Activated CD4-positive, alpha-beta T cell treated with anti-CD3 and anti-CD28 coated beads for 24 hours (primary cell): ENCODE results near the gene HIGD1A.

ENCODE experiments used
- DNase-seq, 2 donors: peaks; one replicate each; pipeline ENCODE4 v3.0.0-alpha.2; 2020; ENCODE audit warnings: low read depth in 2 of 2

HIGD1A gene

GRCh38 chr3:42800251-42800650 is 4.0 kb downstream of the HIGD1A start:
- DNase-seq: no peak

- DNase-seq: no peak
These were observed 4.9 kb downstream of the HIGD1A start for GRCh38 chr3:42799376-42799775.

DNA sequence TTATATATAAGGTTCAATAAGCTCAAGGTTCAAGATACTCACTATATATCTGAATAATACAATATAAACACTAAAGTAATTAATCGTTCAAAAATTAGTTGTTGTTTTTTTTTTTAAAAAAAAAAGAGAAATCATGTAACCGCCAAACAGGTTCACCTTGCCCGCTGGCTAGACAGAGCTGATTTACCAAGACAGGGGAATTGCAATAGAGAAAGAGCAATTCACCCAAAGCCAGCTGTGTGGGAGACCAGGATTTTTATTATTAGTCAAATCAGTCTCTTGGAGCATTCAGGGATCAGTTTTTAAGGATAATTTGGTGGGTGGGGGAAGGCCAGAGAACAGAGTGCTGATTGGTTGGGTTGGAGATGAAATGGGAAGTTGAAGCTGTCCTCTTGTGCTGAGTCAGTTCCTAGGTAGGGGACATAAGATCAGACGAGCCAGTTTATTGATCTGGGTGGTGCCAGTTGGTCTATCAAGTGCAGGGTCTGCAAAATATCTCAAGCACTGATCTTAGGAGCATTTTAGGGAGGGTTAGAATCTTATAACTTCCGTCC is 7.9 kb downstream of the HIGD1A start:
- no peak for DNase-seq

GRCh38 chr3:42795621-42796181 is 8.6 kb downstream of the HIGD1A start:
- no peak for DNase-seq

- DNase-seq: no peak
These were observed 13.5 kb downstream of the HIGD1A start for GRCh38 chr3:42790714-42791229.

DNA sequence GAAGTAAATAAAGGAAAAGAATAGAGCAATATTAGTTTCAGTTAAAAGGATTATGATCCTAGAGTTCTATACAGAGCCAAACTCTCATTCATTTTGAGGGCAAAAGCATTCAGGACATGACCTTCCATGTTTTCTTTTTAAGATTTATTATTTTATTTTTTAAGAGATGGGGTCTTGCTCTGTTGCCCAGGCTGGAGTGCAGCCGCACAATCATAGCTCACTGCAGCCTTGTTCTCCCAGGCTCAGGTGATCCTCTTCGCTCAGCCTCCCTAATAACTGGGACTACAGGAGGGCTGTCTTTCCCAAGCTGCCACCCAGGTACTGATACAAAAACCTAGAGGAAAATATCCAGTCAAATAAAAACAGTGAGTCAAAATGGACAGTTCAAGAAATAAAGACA is 17.7 kb downstream of the HIGD1A start:
- no peak for DNase-seq

DNA sequence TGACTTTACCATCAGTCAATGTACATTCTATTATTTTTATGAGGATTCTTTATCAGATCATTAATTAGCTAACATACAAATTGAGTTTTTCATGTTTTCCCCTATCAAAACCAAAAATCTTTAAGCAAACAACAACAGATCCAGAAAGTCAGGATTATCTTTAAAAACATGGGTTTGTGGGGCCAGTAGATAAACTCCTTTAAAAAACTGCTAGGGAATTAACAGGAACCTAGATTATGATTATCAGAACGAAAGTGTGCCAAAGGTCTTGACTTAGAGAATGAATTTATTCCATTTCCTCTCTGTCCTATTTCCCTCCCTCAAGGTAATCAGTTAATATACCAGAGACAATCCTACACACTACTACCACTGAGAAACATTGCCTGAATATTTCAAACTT is 18.1 kb downstream of the HIGD1A start:
- no peak for DNase-seq

- DNase-seq: peak in 1 of 2 donors; percentile 57
These were observed 23.2 kb downstream of the HIGD1A start for GRCh38 chr3:42780892-42781700.

DNA sequence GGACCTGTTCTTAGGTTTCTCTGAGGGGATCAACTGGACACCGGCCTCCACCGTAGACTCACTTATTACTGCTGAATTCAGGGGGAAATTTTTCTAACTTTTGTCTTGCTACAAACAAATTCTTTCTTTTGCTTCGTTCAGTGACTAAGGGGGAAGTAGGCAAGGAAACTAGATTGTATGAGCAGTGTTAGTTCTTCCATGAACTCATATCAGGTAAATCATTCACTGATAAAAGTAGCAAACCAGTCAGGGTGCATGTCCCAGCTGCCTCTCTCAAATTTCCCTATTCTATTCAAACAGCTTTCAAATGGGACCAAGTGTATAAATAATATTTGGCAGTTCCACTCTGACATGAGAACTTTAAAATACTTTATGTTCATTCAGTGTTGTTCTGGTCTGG is 23.9 kb downstream of the HIGD1A start:
- DNase-seq: no peak

GRCh38 chr3:42778644-42779043 is 25.6 kb downstream of the HIGD1A start:
- no peak for DNase-seq

- DNase-seq: no peak
These were observed 30.9 kb downstream of the HIGD1A start for GRCh38 chr3:42773409-42773751.

DNA sequence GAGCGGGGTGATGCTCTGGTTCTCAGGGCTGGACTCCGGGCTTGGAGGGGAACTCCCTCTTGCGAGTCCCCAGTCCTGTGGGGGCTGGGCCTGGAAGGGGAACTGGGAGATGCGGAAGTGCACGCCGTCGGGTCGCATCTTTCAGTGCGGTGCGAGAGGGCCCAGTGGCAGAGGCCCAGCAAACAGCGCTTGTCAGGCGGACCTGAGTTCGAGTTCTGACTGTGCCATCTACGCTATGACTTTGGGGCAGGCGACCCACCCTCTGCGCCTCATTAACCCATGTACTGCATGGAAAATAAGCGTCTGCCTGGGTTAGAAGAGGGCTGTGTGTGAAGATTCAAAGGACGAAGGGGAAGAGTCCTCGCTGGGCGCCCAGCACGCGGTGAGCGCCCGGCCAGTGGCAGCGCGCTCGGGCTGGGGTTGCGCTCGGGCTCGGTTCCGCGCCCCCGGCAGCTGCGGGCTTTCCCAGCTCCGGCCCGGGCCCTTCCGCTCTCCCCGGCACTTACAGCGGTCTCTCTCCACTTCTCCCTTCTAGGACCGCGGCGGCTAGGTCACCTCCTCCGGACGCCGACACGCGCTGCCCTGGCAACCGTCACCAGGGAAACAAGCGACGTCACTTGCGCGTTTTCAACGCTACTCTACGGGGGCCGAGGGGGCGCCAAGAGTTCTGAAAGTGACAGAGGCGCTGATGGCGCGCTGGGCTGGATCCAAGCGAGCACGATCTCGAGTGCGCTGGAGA is 31.5 kb downstream of the HIGD1A start, which contains the start of gene CCDC13:
Gene CCDC13, minus strand, starts transcription at position 584 of the 739 bp plus-strand sequence. CDS start 14,908 bp downstream, outside the sequence.
- peak; percentile 72 to 91 for DNase-seq

DNA sequence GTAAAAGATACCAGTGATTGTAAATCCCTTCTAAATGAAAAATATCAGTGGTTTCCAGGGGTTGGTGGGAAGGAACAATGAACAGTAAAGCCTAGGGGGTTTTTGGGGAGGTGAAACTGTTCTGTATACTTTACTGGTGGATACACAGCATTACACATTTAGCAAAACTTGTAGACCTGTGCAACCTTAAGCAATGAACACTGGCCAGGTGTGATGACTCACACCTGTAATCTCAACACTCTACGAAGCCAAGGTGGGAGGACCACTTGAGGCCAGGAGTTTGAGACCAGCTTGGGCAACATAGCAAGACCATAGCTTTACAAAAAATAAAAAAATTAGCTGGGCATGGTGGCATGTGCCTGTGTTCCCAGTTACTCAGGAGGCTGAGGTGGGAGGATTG is 33.0 kb downstream of the HIGD1A start:
- no peak for DNase-seq

GRCh38 chr3:42769477-42770131 is 34.7 kb downstream of the HIGD1A start:
- DNase-seq: no peak

DNA sequence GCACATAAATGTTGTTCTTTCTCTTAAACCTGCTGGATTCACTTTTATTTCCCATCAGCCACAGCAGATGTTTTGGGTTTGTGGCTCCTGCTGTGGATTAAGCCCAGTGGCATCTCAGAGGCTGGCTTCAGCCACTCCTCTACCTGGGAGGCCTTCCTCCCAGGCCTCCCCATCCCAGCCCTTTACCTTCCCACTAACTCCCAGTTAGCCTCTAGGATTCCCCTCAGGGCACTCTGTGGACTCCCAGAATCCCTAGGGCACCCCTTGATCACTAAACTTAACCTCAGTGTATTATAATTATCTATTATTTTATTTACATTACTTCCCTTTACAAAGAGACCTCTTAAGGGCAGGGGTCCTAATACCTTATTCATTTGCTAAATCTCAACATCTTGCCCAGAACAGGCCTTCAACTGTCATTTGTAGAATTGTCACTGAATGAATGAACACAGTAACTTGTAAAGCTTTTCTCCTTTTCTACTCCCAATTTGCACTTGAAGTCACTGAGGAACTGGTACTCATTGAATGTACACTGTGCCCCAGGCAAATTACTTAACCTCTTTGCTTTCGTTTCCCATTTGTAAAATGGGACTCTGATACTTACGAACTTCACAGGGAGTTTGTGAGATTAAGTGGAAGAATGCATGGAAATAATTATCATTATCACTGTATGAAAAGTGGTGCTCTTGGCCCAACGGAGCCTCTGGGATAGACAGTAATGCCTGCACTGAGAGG is 39.6 kb downstream of the HIGD1A start:
- no peak for DNase-seq

GRCh38 chr3:42764115-42764514 is 40.2 kb downstream of the HIGD1A start:
- DNase-seq: no peak

DNA sequence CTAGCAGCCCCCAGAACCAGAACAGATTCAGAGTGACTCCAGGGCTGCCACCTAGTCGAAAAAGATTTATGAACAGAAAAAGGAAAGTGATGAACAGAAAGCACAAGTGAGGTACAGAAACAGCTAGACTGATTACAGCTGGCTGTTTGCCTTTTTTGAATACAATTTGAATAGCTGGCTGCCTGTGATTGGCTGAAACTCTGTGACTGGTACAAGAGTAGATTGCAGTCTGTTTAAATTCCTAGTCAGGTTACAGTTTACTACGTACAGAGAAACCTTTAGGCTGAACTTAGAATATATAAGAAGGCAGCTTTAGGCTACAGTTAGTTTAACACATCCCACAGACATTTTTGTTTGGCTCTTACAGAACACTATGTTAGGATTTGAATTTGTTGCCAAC is 41.3 kb downstream of the HIGD1A start:
- DNase-seq: no peak

GRCh38 chr3:42762046-42762724 is 42.1 kb downstream of the HIGD1A start:
- no peak for DNase-seq

- no peak for DNase-seq
These were observed 46.2 kb downstream of the HIGD1A start for GRCh38 chr3:42758126-42758525.

- DNase-seq: no peak
These were observed 47.5 kb downstream of the HIGD1A start for GRCh38 chr3:42756681-42757213.
